ENCODE results near the gene ADAMTS6.

The ADAMTS6 gene

GRCh38 chr5:65279603-65280002 lies 202.1 kb downstream of the ADAMTS6 start:
- Histone ChIP-seq H3K36me3 (ENCODE audit: low read length) (no peaks in the 10 kb centered on the region), H3K79me2 (ENCODE audit: insufficient read depth, low read length) (no peaks in the 10 kb centered on the region), H3K4me3 (ENCODE audit: insufficient read depth, low read length, poor library complexity, severe bottlenecking) (no peak overlapping the region), H3K27me3 (ENCODE audit: low read length) (no peaks in the 10 kb centered on the region), H3F3A (ENCODE audit: insufficient read depth) (no peaks in the 10 kb centered on the region), H3K9me3 (ENCODE audit: insufficient read depth, low read length) (no peaks in the 10 kb centered on the region), H3K9ac (ENCODE audit: low read length) (no peak overlapping the region), H2AFZ (ENCODE audit: low read depth, low read length, severe bottlenecking) (no peak overlapping the region), H4K20me1 (ENCODE audit: low read depth, low read length) (no peaks in the 10 kb centered on the region), H3K4me2 (ENCODE audit: low read depth, low read length, poor library complexity, severe bottlenecking) (no peak overlapping the region), H3K27ac (ENCODE audit: low read depth, low read length) (no peak overlapping the region), H3K9me2 (replicated peaks; ENCODE audit: insufficient read depth, low read length) (no peaks in the 10 kb centered on the region)
- TF ChIP-seq CTCF (IDR thresholded peaks at IDR 0.05; ENCODE audit: insufficient read depth, low read length, poor library complexity, severe bottlenecking) (no peak), EZH2phosphoT487 (conservative IDR thresholded peaks at IDR 0.05; ENCODE audit: low read length) (no peak)

DNA sequence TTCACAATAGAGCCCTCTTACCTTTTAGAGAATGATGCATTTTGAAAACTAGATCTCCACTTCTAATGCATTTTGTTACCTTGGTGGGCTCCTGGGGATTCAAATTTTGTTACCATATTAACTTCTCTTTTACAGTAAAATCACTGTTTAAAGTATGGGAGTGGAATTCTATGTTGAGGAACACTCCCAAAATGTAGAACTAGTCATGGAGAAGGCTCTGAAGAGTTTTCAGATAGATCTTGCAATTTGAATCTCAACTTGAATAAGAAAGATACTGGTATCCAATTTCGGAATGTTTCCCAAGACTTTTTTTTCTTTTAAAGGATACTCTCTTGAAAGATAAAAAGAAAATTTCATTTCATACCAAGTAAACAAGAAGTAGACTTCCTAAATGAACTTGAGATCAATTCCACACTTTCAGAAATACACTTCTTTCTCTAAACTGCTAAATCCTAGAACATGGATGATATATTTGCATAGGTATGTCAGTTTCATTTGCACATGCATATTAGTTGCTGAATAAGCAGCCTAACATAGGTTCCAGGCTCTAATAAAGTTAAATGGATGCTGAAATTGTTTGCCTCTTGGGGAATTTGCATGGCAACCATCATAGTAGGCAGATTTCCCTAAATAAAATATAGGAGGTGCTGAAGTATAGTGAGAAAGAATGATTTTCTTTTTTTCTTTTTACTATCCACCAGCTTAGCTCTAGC lies 205.4 kb downstream of the ADAMTS6 start:
- TF ChIP-seq CTCF (IDR thresholded peaks at IDR 0.05; ENCODE audit: insufficient read depth, low read length, poor library complexity, severe bottlenecking), result no peak
- TF ChIP-seq EZH2phosphoT487 (conservative IDR thresholded peaks at IDR 0.05; ENCODE audit: low read length), result no peak
- H3K9ac ChIP-seq (ENCODE audit: low read length), result no peak overlapping the region
- no peak overlapping the region for H3K4me2 ChIP-seq (ENCODE audit: low read depth, low read length, poor library complexity, severe bottlenecking)
- no peaks in the 10 kb centered on the region for H3K9me2 ChIP-seq (replicated peaks; ENCODE audit: insufficient read depth, low read length)
- H3F3A ChIP-seq (ENCODE audit: insufficient read depth), result no peaks in the 10 kb centered on the region
- H3K27ac ChIP-seq (ENCODE audit: low read depth, low read length), result no peak overlapping the region
- no peak overlapping the region for H3K4me3 ChIP-seq (ENCODE audit: insufficient read depth, low read length, poor library complexity, severe bottlenecking)
- H4K20me1 ChIP-seq (ENCODE audit: low read depth, low read length), result no peaks in the 10 kb centered on the region
- H3K79me2 ChIP-seq (ENCODE audit: insufficient read depth, low read length), result no peaks in the 10 kb centered on the region
- H3K9me3 ChIP-seq (ENCODE audit: insufficient read depth, low read length), result no peaks in the 10 kb centered on the region
- no peaks in the 10 kb centered on the region for H3K27me3 ChIP-seq (ENCODE audit: low read length)
- H3K36me3 ChIP-seq (ENCODE audit: low read length), result no peaks in the 10 kb centered on the region
- no peak overlapping the region for H2AFZ ChIP-seq (ENCODE audit: low read depth, low read length, severe bottlenecking)

DNA sequence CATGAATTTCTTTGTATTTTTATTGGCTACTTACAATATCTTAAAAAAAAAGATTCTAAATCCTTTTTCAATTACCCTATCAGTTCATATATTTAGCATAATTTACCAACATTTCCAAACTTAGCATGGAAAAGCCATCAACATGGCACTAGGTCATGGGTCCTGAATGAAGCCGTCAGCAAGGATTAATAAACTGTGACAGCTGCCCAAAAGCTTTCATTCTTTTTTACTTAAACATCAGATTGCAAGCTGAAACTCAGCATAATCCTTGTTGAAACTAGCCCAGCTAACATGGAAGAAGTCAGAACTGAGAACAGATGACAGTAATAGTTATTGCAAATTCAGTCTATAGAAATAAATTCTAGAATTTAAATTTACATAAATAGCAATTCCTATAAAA lies 209.8 kb downstream of the ADAMTS6 start:
- no peaks in the 10 kb centered on the region for H4K20me1 ChIP-seq (ENCODE audit: low read depth, low read length)
- no peaks in the 10 kb centered on the region for H3F3A ChIP-seq (ENCODE audit: insufficient read depth)
- TF ChIP-seq EZH2phosphoT487 (conservative IDR thresholded peaks at IDR 0.05; ENCODE audit: low read length) (no peak), CTCF (IDR thresholded peaks at IDR 0.05; ENCODE audit: insufficient read depth, low read length, poor library complexity, severe bottlenecking) (no peak)
- no peaks in the 10 kb centered on the region for H3K36me3 ChIP-seq (ENCODE audit: low read length)
- H3K27ac ChIP-seq (ENCODE audit: low read depth, low read length), result no peak overlapping the region
- H3K4me2 ChIP-seq (ENCODE audit: low read depth, low read length, poor library complexity, severe bottlenecking), result no peak overlapping the region
- no peaks in the 10 kb centered on the region for H3K9me2 ChIP-seq (replicated peaks; ENCODE audit: insufficient read depth, low read length)
- no peaks in the 10 kb centered on the region for H3K79me2 ChIP-seq (ENCODE audit: insufficient read depth, low read length)
- H3K9ac ChIP-seq (ENCODE audit: low read length), result no peak overlapping the region
- no peak overlapping the region for H3K4me3 ChIP-seq (ENCODE audit: insufficient read depth, low read length, poor library complexity, severe bottlenecking)
- H2AFZ ChIP-seq (ENCODE audit: low read depth, low read length, severe bottlenecking), result no peak overlapping the region
- no peaks in the 10 kb centered on the region for H3K27me3 ChIP-seq (ENCODE audit: low read length)
- H3K9me3 ChIP-seq (ENCODE audit: insufficient read depth, low read length), result no peaks in the 10 kb centered on the region

Data from SU-DHL-6 (cell line).